NCI-H146 (cell line): ENCODE results near the gene LUZP2.
"Not testable (repeated sequence)": the region's sequence is repeated elsewhere in the genome, so short reads cannot be mapped to it uniquely, and the experiment has no call there.

Experiments used
- DNase-seq: peaks from one replicate; lab custom pipeline; 2025; lab: John Stamatoyannopoulos, UW

The LUZP2 gene

GRCh38 chr11:24900960-24901549 lies 404.2 kb downstream of the LUZP2 start:
- DNase-seq, result no peak

GRCh38 chr11:24903555-24903954 lies 406.7 kb downstream of the LUZP2 start:
- DNase-seq, result no peak

- DNase-seq, result no peak
Measured at GRCh38 chr11:24925091-24925490, 428.2 kb downstream of the LUZP2 start.

GRCh38 chr11:24932110-24933000 lies 435.5 kb downstream of the LUZP2 start:
- DNase-seq, result no peak

- DNase-seq, result no peak
Measured at GRCh38 chr11:24934733-24935439, 438.0 kb downstream of the LUZP2 start.

GRCh38 chr11:24944891-24945290 lies 448.0 kb downstream of the LUZP2 start:
- DNase-seq, result no peak

- DNase-seq, result no peak
Measured at GRCh38 chr11:24949406-24949805, 452.6 kb downstream of the LUZP2 start.

GRCh38 chr11:24963852-24964251 lies 467.0 kb downstream of the LUZP2 start:
- no peak for DNase-seq

- no peak for DNase-seq
Measured at GRCh38 chr11:24965748-24966147, 468.9 kb downstream of the LUZP2 start.

- DNase-seq, result not testable (repeated sequence)
Measured at GRCh38 chr11:24993903-24994302, 497.1 kb downstream of the LUZP2 start.

GRCh38 chr11:24999929-25000328 lies 503.1 kb downstream of the LUZP2 start:
- not testable (repeated sequence) for DNase-seq

- no peak for DNase-seq
Measured at GRCh38 chr11:25037431-25037830, 540.6 kb downstream of the LUZP2 start.

GRCh38 chr11:25038131-25038530 lies 541.3 kb downstream of the LUZP2 start:
- no peak for DNase-seq

GRCh38 chr11:25039165-25039564 lies 542.3 kb downstream of the LUZP2 start:
- no peak for DNase-seq

GRCh38 chr11:25048632-25049031 lies 551.8 kb downstream of the LUZP2 start:
- DNase-seq, result no peak

- DNase-seq, result no peak
Measured at GRCh38 chr11:25052844-25053243, 556.0 kb downstream of the LUZP2 start.

GRCh38 chr11:25057861-25058260 lies 561.0 kb downstream of the LUZP2 start:
- no peak for DNase-seq

GRCh38 chr11:25065746-25066145 lies 568.9 kb downstream of the LUZP2 start:
- no peak for DNase-seq

- DNase-seq, result no peak
Measured at GRCh38 chr11:25066706-25067105, 569.9 kb downstream of the LUZP2 start.

- no peak for DNase-seq
Measured at GRCh38 chr11:25068451-25068850, 571.6 kb downstream of the LUZP2 start.

- no peak for DNase-seq
Measured at GRCh38 chr11:25094085-25094802, 597.4 kb downstream of the LUZP2 start.

- no peak for DNase-seq
Measured at GRCh38 chr11:25119416-25119815, 622.6 kb downstream of the LUZP2 start.
